ENCODE results near the gene C17orf78.

GRCh38 chr17:37399265-37399803 is 23.5 kb downstream of the C17orf78 start:
- TF ChIP-seq POLR2A (IDR thresholded peaks at IDR 0.05; ENCODE audit: low read length) (no peak), GATA1 (IDR thresholded peaks at IDR 0.05; ENCODE audit: low read depth, low read length) (no peak)
